HEK293T (cell line): ENCODE measurements around the gene MYF6.

ENCODE experiments used
- BHLHE40 ChIP-seq: fragments of 450-650 bp; IDR thresholded peaks from 2 replicates; pipeline ENCODE4 v1.6.1; 2016; ENCODE audit warnings: mild to moderate bottlenecking, moderate library complexity, borderline replicate concordance
- CTBP1 ChIP-seq: fragments of 450-650 bp; IDR thresholded peaks from 2 replicates; pipeline ENCODE4 v1.6.1; 2016; ENCODE audit warnings: borderline replicate concordance
- ELF4 ChIP-seq: fragments of 450-650 bp; IDR thresholded peaks from 2 replicates; pipeline ENCODE4 v1.6.1; 2017; ENCODE audit warnings: antibody characterized with exemption
- FOXA1 ChIP-seq: fragments of 450-650 bp; IDR thresholded peaks from 2 replicates; pipeline ENCODE4 v1.6.1; 2016; ENCODE audit warnings: mild to moderate bottlenecking
- FOXK2 ChIP-seq: fragments of 450-650 bp; IDR thresholded peaks from 2 replicates; pipeline ENCODE4 v1.6.1; 2016; ENCODE audit warnings: mild to moderate bottlenecking
- FOXM1 ChIP-seq: fragments of 450-650 bp; IDR thresholded peaks from 2 replicates; pipeline ENCODE4 v1.6.1; 2017; ENCODE audit warnings: mild to moderate bottlenecking, borderline replicate concordance
- SP1 ChIP-seq: fragments of 450-650 bp; IDR thresholded peaks from 2 replicates; pipeline ENCODE4 v1.6.1; 2017
- SUZ12 ChIP-seq: fragments of 450-650 bp; IDR thresholded peaks from 2 replicates; pipeline ENCODE4 v1.6.1; 2016; ENCODE audit warnings: mild to moderate bottlenecking
- TARDBP ChIP-seq: fragments of 450-650 bp; IDR thresholded peaks from 2 replicates; pipeline ENCODE4 v1.6.1; 2016

DNA sequence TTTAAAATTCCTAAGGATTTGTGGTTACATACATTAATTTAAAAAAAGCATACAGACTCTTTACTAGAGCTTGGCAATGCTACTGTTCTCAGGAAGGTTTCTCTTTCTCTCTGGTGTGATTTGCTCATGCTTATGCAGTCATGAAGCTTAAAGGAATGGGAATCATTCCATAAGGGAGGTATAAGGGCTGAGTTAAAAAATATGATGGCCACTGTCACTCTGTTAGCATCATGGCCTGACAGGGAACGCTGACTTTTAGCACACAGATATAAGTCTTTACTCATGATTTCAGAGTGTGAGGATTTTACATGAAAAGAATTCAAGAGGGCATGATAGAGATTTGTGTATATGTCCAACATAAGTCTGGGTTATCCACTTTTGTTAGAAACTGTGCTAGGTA lies 13.1 kb downstream of the MYF6 start:
- TF ChIP-seq TARDBP (no peak), CTBP1 (no peak), ELF4 (no peak), BHLHE40 (no peak), FOXA1 (no peak), FOXM1 (no peak), FOXK2 (no peak), SP1 (no peak), SUZ12 (no peak)
